Stimulated activated naive CD8-positive, alpha-beta T cell treated with anti-CD3 and anti-CD28 coated beads, Interleukin-15, amount 100 ng/mL, for 72 hours (primary cell): ENCODE measurements around the gene ACSL5.
A peak's percentile ranks its signal among the peaks of the same experiment; 100 is the strongest.

ENCODE experiments used
- ATAC-seq: fragments of 150-1000 bp; cut with Tn5 transposase; 2 replicates; pipeline ENCODE4 v1.10.0; 2021; ENCODE audit warnings: mild to moderate bottlenecking, moderate library complexity
- DNase-seq, 2 donors: peaks; one replicate each; pipeline ENCODE4 v3.0.0; 2021 to 2022
- H3K27ac Mint-ChIP-seq, 2 donors: one replicate each; pipeline ENCODE4 v1.8.0; 2022; ENCODE audit warnings: mild to moderate bottlenecking in 2 of 2, mixed read lengths in 2 of 2, moderate library complexity in 2 of 2
- H3K27me3 Mint-ChIP-seq: one replicate; pipeline ENCODE4 v1.8.0; 2022; ENCODE audit warnings: mixed read lengths
- H3K4me1 Mint-ChIP-seq: one replicate; pipeline ENCODE4 v1.8.0; 2022; ENCODE audit warnings: mild to moderate bottlenecking, mixed read lengths
- H3K4me3 Mint-ChIP-seq, 2 donors: one replicate each; pipeline ENCODE4 v1.8.0; 2022; ENCODE audit warnings: mild to moderate bottlenecking in 2 of 2, mixed read lengths in 2 of 2, moderate library complexity in 1 of 2
- H3K9me3 Mint-ChIP-seq, 2 donors: one replicate each; pipeline ENCODE4 v1.8.0; 2022; ENCODE audit warnings: mixed read lengths in 2 of 2

ACSL5 gene, protein sequence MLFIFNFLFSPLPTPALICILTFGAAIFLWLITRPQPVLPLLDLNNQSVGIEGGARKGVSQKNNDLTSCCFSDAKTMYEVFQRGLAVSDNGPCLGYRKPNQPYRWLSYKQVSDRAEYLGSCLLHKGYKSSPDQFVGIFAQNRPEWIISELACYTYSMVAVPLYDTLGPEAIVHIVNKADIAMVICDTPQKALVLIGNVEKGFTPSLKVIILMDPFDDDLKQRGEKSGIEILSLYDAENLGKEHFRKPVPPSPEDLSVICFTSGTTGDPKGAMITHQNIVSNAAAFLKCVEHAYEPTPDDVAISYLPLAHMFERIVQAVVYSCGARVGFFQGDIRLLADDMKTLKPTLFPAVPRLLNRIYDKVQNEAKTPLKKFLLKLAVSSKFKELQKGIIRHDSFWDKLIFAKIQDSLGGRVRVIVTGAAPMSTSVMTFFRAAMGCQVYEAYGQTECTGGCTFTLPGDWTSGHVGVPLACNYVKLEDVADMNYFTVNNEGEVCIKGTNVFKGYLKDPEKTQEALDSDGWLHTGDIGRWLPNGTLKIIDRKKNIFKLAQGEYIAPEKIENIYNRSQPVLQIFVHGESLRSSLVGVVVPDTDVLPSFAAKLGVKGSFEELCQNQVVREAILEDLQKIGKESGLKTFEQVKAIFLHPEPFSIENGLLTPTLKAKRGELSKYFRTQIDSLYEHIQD

DNA sequence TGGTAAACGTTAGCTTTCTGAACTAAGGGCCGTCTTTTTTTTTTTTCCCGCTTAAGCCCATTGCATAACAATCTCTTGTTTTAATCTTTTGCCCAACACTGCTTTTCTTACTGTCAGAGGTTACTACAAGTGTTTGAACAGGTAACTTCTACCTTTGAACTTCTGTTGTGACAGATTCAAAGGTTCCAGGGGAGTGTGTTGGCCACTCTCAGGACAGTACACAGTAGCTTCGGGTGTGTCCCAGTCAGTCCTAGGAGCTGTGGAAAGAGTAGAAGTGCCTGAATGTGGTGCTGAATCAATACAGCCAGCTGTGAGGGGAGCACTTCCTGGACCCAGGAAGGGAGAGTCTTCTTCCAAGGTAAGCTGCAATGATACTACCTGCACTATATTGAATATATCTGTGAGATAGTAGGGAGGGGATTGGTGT, at the start of gene ACSL5:
Gene ACSL5 (plus strand): TSS at position 205 of the 427 bp plus-strand sequence. CDS start 20,831 bp downstream, outside the sequence.
- DNase-seq (no peak), ATAC-seq (no peak)
- Mint-ChIP-seq H3K9me3 (peaks cover 4 to 6% of the 10 kb centered on the region in 2 donors), H3K27me3 (no peaks in the 10 kb centered on the region), H3K4me3 (peak within 1 kb of the TSS; percentile 95 to 100), H3K4me1 (peaks cover 75% of the 10 kb centered on the region), H3K27ac (peak within 1 kb of the TSS; percentile 100)

DNA sequence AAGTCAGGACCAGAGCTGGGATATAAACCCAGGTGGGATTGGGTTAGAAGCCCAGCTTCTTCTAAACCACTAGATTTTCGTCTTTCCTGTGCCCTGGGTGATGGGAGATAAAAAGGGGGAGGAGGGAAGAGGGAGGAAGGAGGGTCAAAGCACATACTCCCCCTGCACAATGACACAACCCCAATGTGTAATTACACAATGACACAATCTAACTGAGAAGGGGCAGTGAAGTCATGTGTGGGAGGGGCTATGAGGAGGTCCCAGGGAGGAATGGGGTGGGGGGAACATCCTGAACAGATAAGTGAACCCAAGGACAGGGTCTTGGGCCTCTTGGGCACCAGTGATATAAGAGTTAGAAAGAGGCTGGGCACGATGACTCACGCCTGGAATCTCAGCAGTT, 46.2 kb upstream of the ACSL5 start:
- Mint-ChIP-seq H3K4me3 (no peak overlapping the region), H3K9me3 (no peaks in the 10 kb centered on the region), H3K27ac (no peak overlapping the region), H3K4me1 (peaks cover 20% of the 10 kb centered on the region), H3K27me3 (peaks cover 40% of the 10 kb centered on the region)
- DNase-seq (no peak), ATAC-seq (no peak)

DNA sequence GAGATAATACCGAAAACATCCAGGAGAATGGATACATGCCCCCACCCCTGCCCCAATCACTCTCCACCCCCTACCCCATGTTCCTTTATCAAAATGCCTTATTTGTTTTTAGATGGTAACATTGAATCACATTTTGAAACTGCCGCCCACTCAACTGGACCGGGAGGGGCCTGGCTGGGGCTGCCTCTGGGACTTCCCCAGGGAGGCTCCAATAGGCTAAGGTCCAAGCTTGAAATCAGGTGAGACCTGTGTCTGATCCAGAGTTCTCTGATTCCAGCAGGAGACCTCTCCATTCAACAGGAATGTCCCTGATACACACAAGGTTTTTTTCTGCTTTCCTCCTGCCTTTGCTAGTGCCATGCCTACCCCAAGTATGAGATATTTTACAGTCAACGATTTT, 43.8 kb upstream of the ACSL5 start:
- H3K27me3 Mint-ChIP-seq = peaks cover 41% of the 10 kb centered on the region
- DNase-seq = peak in 1 of 2 donors; percentile 11
- no peak for ATAC-seq
- H3K27ac Mint-ChIP-seq = no peak overlapping the region
- peaks cover 22% of the 10 kb centered on the region for H3K4me1 Mint-ChIP-seq
- H3K4me3 Mint-ChIP-seq = no peak overlapping the region
- no peaks in the 10 kb centered on the region for H3K9me3 Mint-ChIP-seq

DNA sequence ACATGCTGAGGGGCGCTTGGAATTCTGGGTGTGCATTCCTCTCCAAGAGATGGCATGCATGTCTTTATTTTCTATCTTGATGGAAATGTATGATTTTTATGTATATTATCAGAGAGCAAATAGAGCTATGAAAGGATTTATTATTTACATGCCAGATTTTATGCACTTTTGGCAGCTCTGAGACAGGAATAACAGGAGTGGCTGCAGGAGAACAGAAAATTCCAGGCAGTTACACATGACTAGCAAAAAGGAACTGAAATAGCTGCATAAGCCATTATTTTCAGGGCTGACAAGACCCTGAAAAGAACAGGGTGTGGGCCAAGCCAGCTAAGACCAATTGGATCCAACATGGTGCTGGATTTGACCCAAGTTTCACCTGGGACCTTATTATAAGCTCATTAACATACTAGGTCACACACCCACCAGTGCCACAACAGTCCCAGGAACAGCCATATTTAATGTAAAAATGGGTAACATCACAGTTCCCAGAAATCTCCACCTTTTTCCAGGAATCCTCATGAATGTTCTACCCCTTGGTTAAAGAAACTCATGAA, 43.2 kb upstream of the ACSL5 start:
- Mint-ChIP-seq H3K9me3 (no peaks in the 10 kb centered on the region), H3K27ac (no peak overlapping the region), H3K27me3 (peaks cover 37% of the 10 kb centered on the region), H3K4me1 (peaks cover 22% of the 10 kb centered on the region), H3K4me3 (no peak overlapping the region)
- DNase-seq = no peak
- ATAC-seq = no peak

DNA sequence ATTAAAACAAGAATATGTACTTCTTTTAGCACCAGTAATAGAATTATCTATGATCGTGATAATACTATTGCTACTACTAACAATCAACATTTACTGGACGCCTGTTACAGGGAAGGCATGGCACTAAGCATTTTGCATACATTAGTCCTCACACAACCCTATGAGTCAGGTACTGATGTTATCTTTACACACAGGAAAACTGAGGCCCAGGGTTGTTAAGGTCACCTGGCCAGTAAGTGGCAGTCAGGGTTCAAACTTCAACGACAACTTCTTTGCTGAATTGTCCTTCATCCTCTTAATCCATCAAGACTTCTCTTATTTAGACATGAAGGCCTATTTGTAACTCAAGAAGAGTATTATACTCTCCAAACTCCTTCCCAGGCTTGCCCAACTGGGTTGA, 41.9 kb upstream of the ACSL5 start:
- DNase-seq = no peak
- ATAC-seq = no peak
- peaks cover 22% of the 10 kb centered on the region for H3K4me1 Mint-ChIP-seq
- no peaks in the 10 kb centered on the region for H3K9me3 Mint-ChIP-seq
- H3K27me3 Mint-ChIP-seq = peaks cover 32% of the 10 kb centered on the region
- H3K4me3 Mint-ChIP-seq = no peak overlapping the region
- H3K27ac Mint-ChIP-seq = no peak overlapping the region

DNA sequence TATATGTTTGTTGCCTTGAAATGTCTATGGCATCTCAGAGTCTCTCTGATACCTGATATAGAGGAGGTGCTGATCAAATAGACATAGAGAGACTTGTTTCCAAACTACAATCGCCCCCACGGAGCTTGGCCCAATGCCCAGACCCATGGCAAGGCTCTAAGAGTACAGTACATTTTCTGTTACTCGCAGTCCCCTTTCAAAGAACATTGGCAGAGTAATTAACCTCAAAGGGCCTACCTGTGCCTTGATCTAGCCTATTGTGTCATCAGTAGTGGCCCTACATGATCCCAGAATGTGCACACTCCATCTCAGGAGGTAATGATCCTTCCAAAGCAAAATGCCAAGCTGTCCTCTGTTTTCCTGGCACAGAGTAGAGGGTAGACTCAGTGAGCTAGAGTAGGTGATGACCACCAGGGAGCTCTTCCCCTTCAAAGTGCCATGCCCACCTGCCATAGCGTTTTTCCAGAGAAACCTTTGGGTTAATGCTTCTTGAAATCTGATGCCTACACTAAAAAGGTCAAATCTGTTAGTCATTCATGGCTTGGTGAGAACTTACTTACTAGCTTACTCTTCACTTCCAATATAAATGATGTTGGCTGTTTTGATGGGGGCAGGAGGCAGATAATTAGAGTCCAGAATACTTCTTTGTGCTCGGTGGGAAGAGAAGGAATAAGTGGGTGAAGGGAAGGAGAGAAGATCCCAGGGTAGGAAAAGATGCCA, 41.2 kb upstream of the ACSL5 start:
- H3K4me3 Mint-ChIP-seq = no peak overlapping the region
- DNase-seq (no peak), ATAC-seq (no peak)
- no peaks in the 10 kb centered on the region for H3K9me3 Mint-ChIP-seq
- peaks cover 22% of the 10 kb centered on the region for H3K4me1 Mint-ChIP-seq
- H3K27ac Mint-ChIP-seq = no peak overlapping the region
- peaks cover 25% of the 10 kb centered on the region for H3K27me3 Mint-ChIP-seq

DNA sequence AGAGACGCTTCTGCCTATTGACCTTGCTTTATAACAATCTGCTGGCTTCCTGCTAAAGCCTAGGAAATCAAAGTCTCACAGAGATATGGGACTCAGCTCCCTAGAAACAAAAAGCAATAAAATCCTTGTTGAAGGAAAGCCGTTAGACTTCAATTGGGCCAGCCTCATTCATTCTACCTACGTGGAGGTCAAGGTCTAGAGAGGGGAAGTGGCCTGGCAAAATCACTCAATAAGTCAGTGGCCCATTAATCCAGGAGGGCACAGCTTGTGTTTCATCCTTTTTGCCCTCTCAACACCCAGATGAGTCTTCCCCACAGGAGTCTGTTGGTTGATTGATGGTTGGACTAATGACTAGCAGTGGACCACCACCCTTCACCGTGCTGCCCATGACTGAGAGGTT, 40.5 kb upstream of the ACSL5 start:
- H3K27me3 Mint-ChIP-seq = peaks cover 24% of the 10 kb centered on the region
- no peaks in the 10 kb centered on the region for H3K9me3 Mint-ChIP-seq
- DNase-seq (no peak), ATAC-seq (no peak)
- H3K27ac Mint-ChIP-seq = no peak overlapping the region
- no peak overlapping the region for H3K4me3 Mint-ChIP-seq
- H3K4me1 Mint-ChIP-seq = peaks cover 22% of the 10 kb centered on the region

DNA sequence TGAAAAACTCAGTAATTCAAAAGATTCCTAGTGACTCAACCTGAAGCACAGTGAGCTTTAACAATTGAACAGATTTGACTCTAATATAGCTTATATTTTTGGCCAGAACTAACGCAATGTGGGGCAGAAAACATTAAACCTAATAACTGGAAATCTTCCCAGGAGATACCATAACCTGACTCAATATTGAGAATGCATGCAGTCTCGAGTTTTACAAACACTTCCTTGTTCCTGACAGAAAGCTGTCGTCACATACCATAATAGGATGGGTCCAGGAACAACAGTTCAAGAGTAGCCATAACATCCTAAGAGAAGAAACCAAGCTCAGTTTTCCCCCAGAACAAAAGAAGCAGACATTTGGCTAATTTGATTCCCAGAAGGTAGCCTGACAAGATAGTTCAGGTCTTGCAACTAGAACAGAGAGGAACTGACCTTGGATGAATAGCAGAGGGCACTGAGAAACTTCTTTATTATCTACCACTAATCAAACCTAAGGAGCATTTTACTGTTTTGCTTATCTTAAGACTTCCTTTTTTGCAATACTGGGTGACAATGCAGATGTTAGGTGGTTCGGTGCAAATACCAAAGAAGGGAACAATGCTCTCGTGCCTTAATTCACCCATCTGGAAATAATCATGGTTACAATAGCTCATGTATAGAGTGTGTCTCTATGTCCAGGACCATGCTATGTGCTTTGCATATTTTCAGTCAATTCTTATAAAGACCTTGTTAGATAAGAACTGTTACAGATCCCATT, 38.6 kb upstream of the ACSL5 start:
- ATAC-seq = no peak
- Mint-ChIP-seq H3K4me3 (no peak overlapping the region), H3K4me1 (peaks cover 17% of the 10 kb centered on the region), H3K9me3 (no peaks in the 10 kb centered on the region), H3K27me3 (peaks cover 24% of the 10 kb centered on the region), H3K27ac (no peak overlapping the region)
- DNase-seq = no peak

DNA sequence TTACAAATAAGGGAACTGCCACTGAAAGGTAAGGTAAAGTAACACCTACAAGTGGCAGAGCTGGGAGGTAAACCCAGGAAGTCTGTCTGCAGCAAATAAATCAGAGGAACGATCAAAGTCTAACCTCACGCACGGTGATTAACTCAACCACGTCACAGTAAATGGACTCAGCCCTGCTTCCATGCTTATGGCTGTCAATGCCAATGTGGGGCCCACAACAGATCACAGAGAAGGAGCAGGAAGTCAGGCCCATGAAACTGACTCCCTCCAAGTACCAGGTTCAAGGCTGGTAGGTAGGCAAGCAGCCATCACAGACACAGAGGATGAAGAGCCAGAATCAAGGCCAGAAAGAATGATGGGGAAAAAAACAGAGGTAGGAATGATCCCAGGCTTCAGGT, 38.0 kb upstream of the ACSL5 start:
- Mint-ChIP-seq H3K4me3 (no peak overlapping the region), H3K27me3 (peaks cover 23% of the 10 kb centered on the region), H3K27ac (peak overlapping the region in 1 of 2 donors; percentile 5), H3K4me1 (peaks cover 14% of the 10 kb centered on the region), H3K9me3 (no peaks in the 10 kb centered on the region)
- ATAC-seq = no peak
- DNase-seq = no peak

DNA sequence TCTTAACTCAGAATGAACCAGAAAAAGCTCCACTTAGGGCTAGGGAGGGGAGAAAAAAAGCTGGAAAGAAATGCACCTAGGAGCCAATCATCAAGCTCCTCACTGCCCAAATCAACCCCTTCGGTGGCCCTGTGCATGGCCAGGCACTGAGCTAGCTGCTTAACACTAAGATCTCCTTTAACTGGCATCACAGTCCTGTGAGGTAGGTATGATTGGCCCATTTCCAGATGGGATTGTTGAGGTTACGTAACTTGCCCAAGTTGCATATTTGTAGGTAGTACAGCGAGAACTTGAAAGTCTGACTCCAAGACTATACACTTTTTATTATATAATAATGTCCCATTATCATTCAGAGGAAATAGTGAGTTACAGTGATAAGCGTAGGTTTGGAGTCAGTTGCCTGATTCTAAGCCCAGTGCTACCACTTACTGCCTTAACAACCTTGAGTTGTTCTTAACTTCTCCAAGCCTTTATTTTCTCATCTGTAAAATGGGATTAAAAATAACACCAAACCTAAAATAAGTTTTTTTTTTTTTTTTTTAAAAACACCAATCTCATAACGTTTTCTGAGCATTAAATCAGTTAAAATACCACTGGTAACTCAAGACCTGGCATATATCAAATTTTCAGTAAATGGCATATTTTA, 37.2 kb upstream of the ACSL5 start:
- no peaks in the 10 kb centered on the region for H3K9me3 Mint-ChIP-seq
- no peak overlapping the region for H3K4me3 Mint-ChIP-seq
- H3K4me1 Mint-ChIP-seq = peaks cover 8% of the 10 kb centered on the region
- ATAC-seq (no peak), DNase-seq (no peak)
- no peak overlapping the region for H3K27ac Mint-ChIP-seq
- peaks cover 17% of the 10 kb centered on the region for H3K27me3 Mint-ChIP-seq

DNA sequence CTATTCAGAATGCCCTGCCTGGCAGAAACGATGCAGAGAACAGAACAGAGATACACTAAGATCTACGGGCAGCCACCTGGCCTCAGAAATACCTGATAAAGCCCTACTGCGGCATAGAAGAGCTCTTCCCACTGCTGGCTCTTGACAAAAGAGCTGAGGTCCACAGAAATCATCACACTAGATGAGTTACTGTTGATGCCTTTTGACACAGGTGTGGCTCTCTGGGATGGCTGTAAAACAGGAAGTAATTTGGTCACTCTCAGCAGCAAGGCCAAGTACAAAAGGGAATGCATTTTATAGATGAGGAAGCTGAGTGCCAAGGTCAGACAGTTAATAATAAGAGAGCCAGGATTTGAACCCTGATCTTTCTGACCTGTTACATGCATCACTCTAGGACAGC, 35.0 kb upstream of the ACSL5 start:
- Mint-ChIP-seq H3K9me3 (no peaks in the 10 kb centered on the region), H3K27ac (peak overlapping the region in 1 of 2 donors; percentile 70), H3K4me3 (no peak overlapping the region), H3K27me3 (peaks cover 17% of the 10 kb centered on the region), H3K4me1 (no peaks in the 10 kb centered on the region)
- DNase-seq (no peak), ATAC-seq (no peak)

DNA sequence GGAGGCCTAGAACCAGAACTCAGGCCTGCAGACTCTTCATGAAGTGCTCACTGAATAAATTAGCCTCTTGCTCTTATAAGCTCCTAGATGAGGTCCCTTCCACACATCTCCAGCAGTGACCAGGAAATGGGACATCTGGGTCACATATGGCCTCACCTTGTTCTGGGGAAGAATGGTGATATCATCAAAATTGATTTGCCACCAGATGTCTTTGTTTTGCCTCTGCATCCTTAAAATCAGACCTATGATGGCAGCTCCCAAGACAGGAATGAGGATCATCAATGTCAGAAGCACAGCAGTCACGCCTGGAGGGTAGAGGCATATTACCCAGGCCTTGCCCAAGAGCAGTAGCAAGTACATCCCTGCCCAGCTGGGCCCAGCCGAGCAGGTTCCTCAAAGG, 33.3 kb upstream of the ACSL5 start:
- ATAC-seq = no peak
- peaks cover 8% of the 10 kb centered on the region for H3K27me3 Mint-ChIP-seq
- no peaks in the 10 kb centered on the region for H3K9me3 Mint-ChIP-seq
- no peak overlapping the region for H3K27ac Mint-ChIP-seq
- no peak overlapping the region for H3K4me3 Mint-ChIP-seq
- H3K4me1 Mint-ChIP-seq = peaks cover 5% of the 10 kb centered on the region
- no peak for DNase-seq

DNA sequence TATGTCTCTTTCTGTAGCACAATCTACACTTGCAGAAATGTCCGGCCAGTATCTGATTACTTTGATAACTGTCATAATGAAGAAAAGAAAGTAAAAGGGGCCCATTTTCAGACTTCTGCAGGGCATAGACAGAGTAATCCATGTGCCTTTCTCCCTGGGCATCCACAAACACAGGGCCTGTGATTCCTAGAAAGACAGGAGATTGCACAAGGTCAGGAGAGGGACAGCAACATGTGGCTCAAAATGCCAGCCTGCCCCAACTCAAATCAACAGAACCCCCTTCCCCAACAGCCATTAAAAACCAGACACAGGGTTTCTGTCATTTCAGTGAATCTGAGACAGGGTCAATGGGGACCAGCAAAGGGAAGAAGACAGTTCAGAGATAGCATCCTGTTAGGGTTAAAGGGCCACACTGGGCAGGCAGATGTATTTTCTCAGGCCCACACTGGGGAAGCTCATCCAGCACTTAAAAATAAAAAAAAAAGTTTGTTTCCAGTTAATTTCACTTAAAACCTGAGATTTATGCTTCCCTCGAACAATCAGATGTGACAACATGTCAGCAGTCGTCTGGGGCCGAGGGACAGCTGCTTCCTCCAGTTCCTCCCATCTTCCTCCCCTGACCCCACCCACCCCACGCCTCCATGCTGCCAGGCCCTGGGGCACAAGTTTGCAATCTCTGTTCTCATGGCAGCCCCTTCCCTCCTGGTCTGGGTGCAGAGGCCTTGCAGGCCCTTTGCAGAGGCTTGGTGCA, 30.7 kb upstream of the ACSL5 start:
- no peak overlapping the region for H3K4me3 Mint-ChIP-seq

DNA sequence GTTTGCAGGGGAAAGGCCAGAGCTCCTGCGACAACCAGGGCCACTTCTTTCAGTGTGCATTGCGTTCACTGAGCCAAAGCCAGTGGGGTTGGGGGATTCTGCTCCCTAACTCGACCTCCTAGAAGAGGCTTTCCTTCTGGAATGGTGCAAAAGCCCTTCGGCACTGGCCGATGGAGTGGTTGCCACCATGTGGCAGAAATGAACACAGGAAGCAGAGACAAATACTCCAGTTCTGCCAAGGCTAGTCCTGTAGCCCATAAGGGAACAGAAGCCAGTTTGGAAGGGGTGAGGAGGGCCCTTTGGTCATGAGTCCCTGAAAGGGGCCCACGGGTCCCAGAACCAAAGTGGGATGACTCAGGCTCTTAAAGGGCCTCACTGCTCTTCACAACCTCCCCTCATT, 29.7 kb upstream of the ACSL5 start:
- Mint-ChIP-seq H3K4me3 (no peak overlapping the region), H3K27me3 (no peaks in the 10 kb centered on the region), H3K4me1 (peaks cover 5% of the 10 kb centered on the region), H3K27ac (peak overlapping the region in 1 of 2 donors; percentile 30), H3K9me3 (no peaks in the 10 kb centered on the region)
- DNase-seq (no peak), ATAC-seq (no peak)

More for the DNA sequence above, 30.7 kb upstream of the ACSL5 start:
- no peak for DNase-seq
- ATAC-seq = no peak
- H3K4me1 Mint-ChIP-seq = peaks cover 5% of the 10 kb centered on the region
- peak overlapping the region in 1 of 2 donors; percentile 79 for H3K27ac Mint-ChIP-seq
- no peaks in the 10 kb centered on the region for H3K27me3 Mint-ChIP-seq
- no peaks in the 10 kb centered on the region for H3K9me3 Mint-ChIP-seq
